Ovary (tissue), 1 donor: ENCODE data around the gene ADAM11.

Experiments used
- EP300 ChIP-seq: sonication (generic); formaldehyde crosslinking; IDR thresholded peaks from one replicate; pipeline ENCODE4 v1.6.1; 2017; ENCODE audit warnings: antibody characterized with exemption
- POLR2A ChIP-seq: fragments of 450-650 bp; IDR thresholded peaks from one replicate; pipeline ENCODE4 v1.6.1; 2017; ENCODE audit warnings: antibody characterized with exemption, mild to moderate bottlenecking, moderate library complexity

DNA sequence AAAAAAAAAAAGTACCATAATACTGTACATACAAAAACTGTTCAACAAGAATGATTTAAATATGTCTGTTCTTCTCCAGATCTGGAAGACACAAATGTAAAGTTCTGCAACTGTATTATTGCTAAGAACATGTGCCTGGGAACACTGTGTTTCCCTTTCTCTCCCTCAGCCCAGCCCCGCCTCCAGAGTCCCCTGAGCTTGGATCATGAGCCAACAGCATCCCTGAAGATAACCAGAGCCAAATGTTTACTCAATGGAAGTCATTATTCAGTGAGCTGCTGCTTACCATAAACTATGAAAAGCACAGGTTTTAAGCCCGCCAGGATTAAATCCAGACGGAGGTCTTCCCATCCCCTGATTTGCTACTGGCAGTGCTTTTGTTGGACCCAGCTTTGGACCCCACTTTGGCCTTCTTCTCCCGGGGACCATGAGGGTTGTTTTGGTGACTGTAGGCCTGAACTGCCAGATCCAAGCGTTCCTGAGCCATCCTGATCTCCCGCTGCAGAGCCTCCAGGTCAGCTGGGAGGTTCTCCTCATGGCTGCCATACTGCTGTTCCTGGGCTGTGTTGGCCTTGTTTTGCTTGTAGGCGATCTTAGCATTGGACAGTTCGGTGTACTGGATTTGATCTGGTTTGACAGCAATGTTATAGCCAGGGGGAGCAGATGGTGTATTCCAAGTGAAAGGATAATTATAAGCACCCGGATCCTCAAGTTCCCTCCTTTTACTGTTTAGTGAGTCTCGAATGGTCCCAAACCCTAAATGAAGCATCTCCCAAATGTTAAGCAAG, 45.7 kb downstream of the ADAM11 start:
- no peak for TF ChIP-seq POLR2A
- TF ChIP-seq EP300, result no peak
